Peyer's patch (tissue), 4 donors: ENCODE data around the gene YIF1B. TPM values are rescaled to one million over a fixed set of nuclear protein-coding genes. Genes with fewer than 3 reads are reported as not detected.
"Not testable (repeated sequence)": the region's sequence is repeated elsewhere in the genome, so short reads cannot be mapped to it uniquely, and the experiment has no call there.

Source experiments
- DNase-seq, 3 donors: peaks; one replicate each; pipeline ENCODE4 v3.0.0-alpha.2; 2017 to 2019
- H3K27ac ChIP-seq, 4 donors: fragments of 200-600 bp; sonication (generic); one replicate each; pipeline ENCODE4 v1.5.1; 2016 to 2019
- H3K27me3 ChIP-seq, 2 donors: fragments of 200-600 bp; sonication (generic); one replicate each; pipeline ENCODE4 v1.5.1; 2019
- H3K36me3 ChIP-seq, 3 donors: fragments of 200-600 bp; sonication (generic); one replicate each; pipeline ENCODE4 v1.5.1; 2016 to 2019
- H3K4me1 ChIP-seq, 4 donors: fragments of 200-600 bp; sonication (generic); one replicate each; pipeline ENCODE4 v1.5.1; 2016 to 2019
- H3K4me3 ChIP-seq, 4 donors: fragments of 200-600 bp; sonication (generic); 1 replicate in 3 of 4; 2 replicates in 1 of 4; pipeline ENCODE4 v1.5.1; 2016 to 2019; ENCODE audit warnings: mild to moderate bottlenecking in 1 of 4
- H3K9me3 ChIP-seq, 4 donors: fragments of 200-600 bp; sonication (generic); one replicate each; pipeline ENCODE4 v1.5.1; 2016 to 2019; ENCODE audit warnings: mild to moderate bottlenecking in 1 of 4
- CTCF ChIP-seq, 6 experiments: fragments of 450-650 bp in 4 of 6; fragments of 200-600 bp in 2 of 6; sonication (generic) in 1 of 6; IDR thresholded peaks; one replicate each; pipeline ENCODE4 v1.5.1; 2017 to 2019; ENCODE audit warnings: antibody characterized with exemption in 6 of 6, mild to moderate bottlenecking in 3 of 6, moderate library complexity in 1 of 6
- POLR2A ChIP-seq, 2 donors: fragments of 450-650 bp; IDR thresholded peaks; one replicate each; pipeline ENCODE4 v1.5.1; 2017; ENCODE audit warnings: antibody characterized with exemption in 2 of 2, mild to moderate bottlenecking in 2 of 2, moderate library complexity in 2 of 2
- total RNA-seq, 4 donors: library from RNA; depleted of rRNA; stranded (reverse); fragments of >200 nt; gene quantifications; one replicate each; pipeline ENCODE4 v1.1.0, GENCODE V29; 2016

YIF1B gene
- total RNA-seq, 4 donors from 2014 or later: 11.6 to 31.4 (median 15.0) TPM

GRCh38 chr19:38351865-38352395 lies 36.2 kb upstream of the YIF1B start:
- Histone ChIP-seq H3K9me3 (no peaks in the 10 kb centered on the region), H3K36me3 (no peaks in the 10 kb centered on the region), H3K4me3 (no peak overlapping the region), H3K4me1 (no peaks in the 10 kb centered on the region), H3K27me3 (no peaks in the 10 kb centered on the region), H3K27ac (no peak overlapping the region)
- DNase-seq: no peak
- TF ChIP-seq CTCF (IDR thresholded peaks at IDR 0.05) (no peak), POLR2A (IDR thresholded peaks at IDR 0.05) (no peak)

GRCh38 chr19:38350883-38351282 lies 35.1 kb upstream of the YIF1B start:
- H3K36me3 ChIP-seq: no peaks in the 10 kb centered on the region
- no peak overlapping the region for H3K27ac ChIP-seq
- no peaks in the 10 kb centered on the region for H3K27me3 ChIP-seq
- no peak overlapping the region for H3K4me3 ChIP-seq
- TF ChIP-seq CTCF (IDR thresholded peaks at IDR 0.05) (no peak), POLR2A (IDR thresholded peaks at IDR 0.05) (no peak)
- no peaks in the 10 kb centered on the region for H3K9me3 ChIP-seq
- no peaks in the 10 kb centered on the region for H3K4me1 ChIP-seq
- DNase-seq: no peak

GRCh38 chr19:38346837-38347236 lies 31.1 kb upstream of the YIF1B start:
- Histone ChIP-seq H3K4me3 (no peak overlapping the region), H3K4me1 (no peaks in the 10 kb centered on the region), H3K36me3 (peaks cover 0 to 10% (median 0%) of the 10 kb centered on the region in 3 donors), H3K9me3 (no peaks in the 10 kb centered on the region), H3K27ac (no peak overlapping the region), H3K27me3 (no peaks in the 10 kb centered on the region)
- no peak for TF ChIP-seq CTCF (IDR thresholded peaks at IDR 0.05)
- no peak for TF ChIP-seq POLR2A (IDR thresholded peaks at IDR 0.05)
- no peak for DNase-seq

GRCh38 chr19:38340927-38341326 lies 25.2 kb upstream of the YIF1B start:
- Histone ChIP-seq H3K27me3 (no peaks in the 10 kb centered on the region), H3K36me3 (peaks cover 0 to 10% (median 0%) of the 10 kb centered on the region in 3 donors), H3K4me1 (peaks cover 0 to 12% (median 5%) of the 10 kb centered on the region in 4 donors), H3K9me3 (no peaks in the 10 kb centered on the region), H3K4me3 (no peak overlapping the region), H3K27ac (no peak overlapping the region)
- TF ChIP-seq POLR2A (IDR thresholded peaks at IDR 0.05) (no peak), CTCF (IDR thresholded peaks at IDR 0.05) (no peak)
- no peak for DNase-seq

- not testable (repeated sequence) for H3K27ac ChIP-seq, DNase-seq, H3K27me3 ChIP-seq, H3K9me3 ChIP-seq, H3K4me3 ChIP-seq
- H3K36me3 ChIP-seq: peaks cover 0 to 10% (median 0%) of the 10 kb centered on the region in 3 donors
- peaks cover 0 to 16% (median 5%) of the 10 kb centered on the region in 4 donors for H3K4me1 ChIP-seq
Measured at GRCh38 chr19:38339011-38339410, 23.3 kb upstream of the YIF1B start.

GRCh38 chr19:38337360-38337653 lies 21.6 kb upstream of the YIF1B start:
- Histone ChIP-seq H3K4me1 (peaks cover 0 to 16% (median 5%) of the 10 kb centered on the region in 4 donors), H3K27ac (peak overlapping the region in 3 of 4 donors; percentile 94 to 99 (median 97)), H3K36me3 (no peaks in the 10 kb centered on the region), H3K27me3 (no peaks in the 10 kb centered on the region), H3K4me3 (peak overlapping the region; percentile 59 to 77 (median 72)), H3K9me3 (no peaks in the 10 kb centered on the region)
- TF ChIP-seq POLR2A (IDR thresholded peaks at IDR 0.05) (no peak), CTCF (IDR thresholded peaks at IDR 0.05) (no peak)
- DNase-seq: no peak
